GM21723 (cell line): ENCODE data around the gene IRF5.
"Not testable (repeated sequence)": the region's sequence is repeated elsewhere in the genome, so short reads cannot be mapped to it uniquely, and the experiment has no call there.

Experiments
- ATAC-seq: cut with Tn5 transposase; IDR thresholded peaks from one replicate; pipeline ENCODE4 v1.9.1; 2021; ENCODE audit warnings: mild to moderate bottlenecking, moderate library complexity; ENCODE audit not compliant: unreplicated experiment

Gene IRF5

GRCh38 chr7:128938544-128939074 lies 882 bp downstream of the IRF5 start:
- ATAC-seq, result no peak

- ATAC-seq, result no peak
Measured at GRCh38 chr7:128939075-128939860, 1.5 kb downstream of the IRF5 start.

DNA sequence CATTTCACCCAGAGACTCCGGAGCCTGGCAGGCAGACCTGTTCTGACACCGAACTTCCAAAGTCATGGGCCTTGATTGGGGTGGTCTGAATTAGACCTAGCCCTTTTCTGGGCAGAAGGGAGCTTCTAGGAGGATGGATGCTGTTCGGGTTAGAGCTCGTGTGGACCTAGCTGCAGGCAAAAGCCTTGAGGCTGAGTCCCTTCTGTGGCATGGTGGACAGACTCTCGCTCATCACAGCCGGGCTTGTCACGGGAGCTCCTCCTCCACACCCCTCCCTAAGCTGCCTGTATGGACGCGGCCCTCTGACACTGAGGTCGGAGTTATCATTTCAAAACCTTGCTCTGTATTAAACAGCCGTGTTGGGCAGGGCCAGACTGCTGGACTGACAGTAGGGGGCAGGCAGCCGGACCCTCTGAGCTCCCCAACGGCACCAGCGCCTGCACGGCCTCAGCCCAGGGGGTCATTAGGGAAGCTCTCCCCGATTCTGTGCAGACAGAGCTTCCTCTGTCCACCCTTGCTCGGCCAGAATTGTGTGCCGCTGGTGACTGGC lies 2.2 kb downstream of the IRF5 start:
- peak; percentile 28 for ATAC-seq

DNA sequence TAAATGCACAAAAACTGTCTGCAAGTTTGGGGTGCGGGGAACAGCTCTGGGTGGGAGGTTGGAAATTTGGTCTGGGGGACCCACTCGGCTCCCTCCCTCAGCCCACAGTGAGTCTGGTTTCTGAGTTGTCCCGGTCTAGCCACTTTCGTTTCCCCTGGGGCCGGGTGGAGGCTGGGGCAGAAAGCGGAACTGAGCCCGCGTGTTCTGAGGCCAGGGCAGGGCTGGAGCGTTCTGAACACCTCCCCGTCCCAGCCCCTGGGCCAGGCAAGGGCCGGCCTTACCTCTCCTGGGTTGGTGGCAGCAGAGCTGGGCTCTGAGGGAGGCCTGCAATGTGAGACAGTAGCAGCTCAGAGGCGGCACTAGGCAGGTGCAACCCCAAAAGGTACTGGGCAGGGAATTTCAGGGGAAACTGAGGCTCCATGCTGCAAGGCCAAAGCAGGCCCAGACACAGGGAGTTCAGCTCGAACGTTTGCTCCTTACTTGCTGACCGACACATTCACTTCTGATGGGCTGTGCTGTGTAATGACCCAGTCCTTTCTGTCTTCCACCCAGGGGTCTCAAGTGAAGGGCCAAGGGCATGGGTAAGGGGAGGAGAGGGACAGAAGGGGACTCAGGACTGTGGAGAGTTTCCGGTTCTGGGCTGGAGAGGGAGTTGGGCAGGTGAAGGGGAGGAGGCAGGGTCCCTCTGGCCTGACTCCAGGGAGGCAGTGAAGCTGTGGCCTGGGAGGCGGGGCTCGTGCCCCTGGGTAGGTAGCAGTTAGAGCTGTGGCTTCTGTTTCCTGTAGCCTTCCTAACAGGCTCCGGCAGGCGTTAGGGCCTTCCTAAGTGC lies 3.0 kb downstream of the IRF5 start:
- peak; percentile 66 for ATAC-seq

- no peak for ATAC-seq
Measured at GRCh38 chr7:128941323-128941890, 3.7 kb downstream of the IRF5 start.

DNA sequence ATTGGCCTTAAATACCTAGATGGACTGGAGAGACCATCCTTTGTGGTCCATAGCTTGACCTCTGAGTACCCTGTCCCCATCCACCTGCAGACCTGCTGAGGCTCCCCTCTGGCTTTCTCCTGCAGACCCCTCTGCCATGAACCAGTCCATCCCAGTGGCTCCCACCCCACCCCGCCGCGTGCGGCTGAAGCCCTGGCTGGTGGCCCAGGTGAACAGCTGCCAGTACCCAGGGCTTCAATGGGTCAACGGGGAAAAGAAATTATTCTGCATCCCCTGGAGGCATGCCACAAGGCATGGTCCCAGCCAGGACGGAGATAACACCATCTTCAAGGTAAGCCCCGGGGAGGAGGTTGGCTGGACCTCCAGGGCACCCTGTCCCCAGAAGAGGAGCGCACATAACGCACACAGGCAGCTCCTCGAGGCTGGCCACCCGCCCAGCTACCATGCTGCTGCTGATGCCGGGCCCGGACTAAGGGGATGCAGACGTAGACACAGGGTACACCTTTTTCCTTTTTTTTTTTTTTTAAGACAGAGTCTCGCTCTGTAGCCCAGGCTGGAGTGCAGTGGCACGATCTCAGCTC lies 4.3 kb downstream of the IRF5 start:
- ATAC-seq, result no peak

DNA sequence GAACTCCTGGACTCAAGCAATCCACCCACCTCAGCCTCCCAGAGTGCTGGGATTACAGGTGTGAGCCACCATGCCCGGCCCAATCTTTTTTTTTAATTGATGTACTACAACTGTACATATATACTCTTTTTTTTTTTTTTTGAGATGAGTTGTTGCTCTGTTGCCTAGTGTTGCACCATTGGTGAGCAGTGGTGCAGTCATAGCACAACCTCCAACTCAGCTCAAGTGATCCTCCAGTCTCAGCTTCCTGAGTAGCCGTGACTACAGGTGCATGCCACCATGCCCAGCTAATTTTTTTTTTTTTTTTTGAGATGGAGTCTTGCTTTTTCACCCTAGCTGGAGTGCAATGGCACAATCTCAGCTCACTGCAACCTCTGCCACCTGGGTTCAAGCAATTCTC lies 5.5 kb downstream of the IRF5 start:
- not testable (repeated sequence) for ATAC-seq

GRCh38 chr7:128944487-128945236 lies 6.9 kb downstream of the IRF5 start:
- no peak for ATAC-seq

GRCh38 chr7:128945668-128946366 lies 8.1 kb downstream of the IRF5 start:
- no peak for ATAC-seq

DNA sequence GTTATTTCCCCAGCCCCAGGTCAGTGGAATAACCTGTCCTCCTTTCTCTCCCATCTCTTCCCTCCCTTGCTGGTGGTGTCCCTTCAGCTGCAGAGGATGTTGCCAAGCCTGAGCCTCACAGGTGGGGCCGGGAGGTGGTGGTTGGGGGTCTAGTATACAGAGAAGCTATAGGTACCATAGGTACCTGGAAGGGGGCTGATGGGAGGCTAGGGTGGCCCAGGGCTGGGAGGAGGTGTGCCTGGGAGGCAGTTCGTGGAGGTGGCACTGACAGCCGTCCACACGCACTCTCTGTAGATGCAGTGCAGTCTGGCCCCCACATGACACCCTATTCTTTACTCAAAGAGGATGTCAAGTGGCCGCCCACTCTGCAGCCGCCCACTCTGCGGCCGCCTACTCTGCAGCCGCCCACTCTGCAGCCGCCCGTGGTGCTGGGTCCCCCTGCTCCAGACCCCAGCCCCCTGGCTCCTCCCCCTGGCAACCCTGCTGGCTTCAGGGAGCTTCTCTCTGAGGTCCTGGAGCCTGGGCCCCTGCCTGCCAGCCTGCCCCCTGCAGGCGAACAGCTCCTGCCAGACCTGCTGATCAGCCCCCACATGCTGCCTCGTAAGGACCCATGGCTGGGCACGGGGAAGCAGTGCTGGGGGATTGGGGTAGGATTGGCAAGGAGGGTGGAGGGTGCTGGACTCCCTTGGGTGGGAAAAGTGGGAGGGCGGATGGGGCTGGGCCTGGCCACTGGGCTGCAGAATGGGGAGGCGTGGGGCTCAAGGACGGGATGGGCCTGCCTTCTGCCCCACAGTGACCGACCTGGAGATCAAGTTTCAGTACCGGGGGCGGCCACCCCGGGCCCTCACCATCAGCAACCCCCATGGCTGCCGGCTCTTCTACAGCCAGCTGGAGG lies 9.5 kb downstream of the IRF5 start:
- no peak for ATAC-seq

DNA sequence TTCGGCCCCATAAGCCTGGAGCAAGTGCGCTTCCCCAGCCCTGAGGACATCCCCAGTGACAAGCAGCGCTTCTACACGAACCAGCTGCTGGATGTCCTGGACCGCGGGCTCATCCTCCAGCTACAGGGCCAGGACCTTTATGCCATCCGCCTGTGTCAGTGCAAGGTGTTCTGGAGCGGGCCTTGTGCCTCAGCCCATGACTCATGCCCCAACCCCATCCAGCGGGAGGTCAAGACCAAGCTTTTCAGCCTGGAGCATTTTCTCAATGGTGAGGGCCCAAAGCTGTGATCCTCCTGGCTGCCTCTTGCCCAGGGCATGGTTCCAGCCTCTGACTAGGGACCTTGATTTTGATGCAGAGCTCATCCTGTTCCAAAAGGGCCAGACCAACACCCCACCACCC lies 10.1 kb downstream of the IRF5 start:
- ATAC-seq, result no peak

GRCh38 chr7:128948312-128948973 lies 10.7 kb downstream of the IRF5 start:
- ATAC-seq, result no peak

GRCh38 chr7:128948976-128949760 lies 11.4 kb downstream of the IRF5 start:
- ATAC-seq, result no peak

GRCh38 chr7:128951296-128951695 lies 13.6 kb downstream of the IRF5 start:
- no peak for ATAC-seq

DNA sequence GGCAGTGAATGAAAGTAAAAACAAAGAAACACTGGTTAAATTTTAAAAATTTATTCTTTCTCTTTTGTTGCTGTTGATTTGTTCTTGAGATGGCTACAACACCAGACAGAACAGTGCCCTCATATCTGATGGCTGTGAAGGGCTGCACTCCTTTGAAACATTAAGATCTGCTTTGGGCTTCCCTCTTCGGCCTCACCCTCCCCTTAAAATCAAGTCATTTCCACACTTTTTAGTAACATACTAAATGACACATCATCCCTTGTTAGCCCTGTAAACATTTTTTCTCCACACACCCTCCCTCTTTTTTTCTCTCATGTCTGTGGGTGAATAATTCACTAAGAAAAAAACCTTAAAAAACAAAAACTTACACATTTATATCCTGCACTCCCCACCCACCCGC lies 16.4 kb downstream of the IRF5 start:
- no peak for ATAC-seq

DNA sequence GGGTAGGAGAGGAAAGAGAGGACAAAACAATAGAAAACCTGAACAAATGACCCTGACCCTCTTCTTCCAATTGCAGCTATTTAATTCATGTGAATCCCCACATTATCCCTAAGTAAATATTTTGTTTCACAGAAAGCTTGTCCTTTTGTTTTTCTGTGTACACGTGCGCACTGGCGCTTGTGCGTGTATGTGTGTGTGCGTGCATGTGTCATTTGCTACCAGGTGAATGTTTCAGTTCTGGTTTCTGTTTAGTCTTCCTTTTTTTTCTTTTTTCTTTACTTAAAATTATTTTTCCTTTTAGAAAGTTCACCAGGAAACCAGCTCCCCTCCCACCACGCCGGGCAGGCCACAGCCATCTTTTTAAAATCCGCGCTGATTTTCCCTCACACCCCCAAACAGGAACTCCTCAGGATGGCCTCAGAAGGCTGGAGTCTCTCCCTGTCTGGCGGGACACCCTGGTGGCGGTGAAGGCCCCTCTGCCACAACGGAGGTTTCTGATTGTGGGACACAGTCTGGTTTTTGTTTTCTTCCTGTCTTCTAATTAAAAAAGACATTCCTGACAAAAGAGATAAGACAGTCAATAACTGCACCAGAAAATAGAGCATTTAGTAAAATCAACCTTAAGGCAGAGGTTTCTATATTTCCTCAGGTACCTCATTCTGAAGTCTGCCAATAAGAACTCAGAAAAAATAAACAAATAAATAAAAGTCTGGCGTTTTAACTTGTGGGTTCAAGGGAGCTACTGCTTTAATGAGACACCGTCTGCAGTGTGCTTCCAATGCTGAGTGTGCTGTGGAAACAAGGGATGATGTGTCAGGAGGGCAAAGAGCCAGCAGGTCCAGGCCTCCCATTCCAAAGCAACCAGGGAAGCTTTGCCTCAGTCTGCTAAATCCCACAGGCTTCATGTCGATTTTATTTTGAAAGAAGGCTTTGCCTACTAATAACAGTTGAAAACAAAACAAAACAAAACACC lies 17.4 kb downstream of the IRF5 start:
- peak; percentile 68 for ATAC-seq
